Measurements from ENCODE around the gene DBX1.

Gene DBX1

GRCh38 chr11:20163783-20164481, 3.7 kb upstream of the DBX1 start:
- Histone ChIP-seq H3K4me2 (ENCODE audit: low read depth, low read length, poor library complexity, severe bottlenecking) (no peak overlapping the region), H3K9me3 (ENCODE audit: insufficient read depth, low read depth, low read length) (no peaks in the 10 kb centered on the region), H4K20me1 (ENCODE audit: insufficient read depth, low read length, poor library complexity, severe bottlenecking) (no peaks in the 10 kb centered on the region), H3K4me3 (ENCODE audit: low read length, poor library complexity, severe bottlenecking) (no peak overlapping the region), H2AFZ (ENCODE audit: low read length) (no peak overlapping the region), H3K4me1 (ENCODE audit: insufficient read depth, low read length, poor library complexity, severe bottlenecking) (no peaks in the 10 kb centered on the region), H3K79me2 (ENCODE audit: insufficient read depth, low read length) (no peaks in the 10 kb centered on the region), H3K9ac (ENCODE audit: low read depth, low read length, poor library complexity, severe bottlenecking) (no peak overlapping the region), H3F3A (ENCODE audit: low read depth) (no peaks in the 10 kb centered on the region), H3K36me3 (ENCODE audit: insufficient read depth, low read length) (no peaks in the 10 kb centered on the region), H3K27me3 (ENCODE audit: insufficient read depth, low read length, poor library complexity, severe bottlenecking) (no peaks in the 10 kb centered on the region), H3K9me2 (replicated peaks; ENCODE audit: low read depth, low read length) (no peaks in the 10 kb centered on the region)
- no peak for TF ChIP-seq CTCF (conservative IDR thresholded peaks at IDR 0.05; ENCODE audit: low read length)
- TF ChIP-seq EZH2phosphoT487 (IDR thresholded peaks at IDR 0.05; ENCODE audit: borderline replicate concordance) = no peak

GRCh38 chr11:20162824-20163782, 2.8 kb upstream of the DBX1 start:
- Histone ChIP-seq H3K27me3 (ENCODE audit: insufficient read depth, low read length, poor library complexity, severe bottlenecking) (no peaks in the 10 kb centered on the region), H3K9ac (ENCODE audit: low read depth, low read length, poor library complexity, severe bottlenecking) (no peak overlapping the region), H3K4me3 (ENCODE audit: low read length, poor library complexity, severe bottlenecking) (no peak overlapping the region), H3K9me2 (replicated peaks; ENCODE audit: low read depth, low read length) (no peaks in the 10 kb centered on the region), H3K9me3 (ENCODE audit: insufficient read depth, low read depth, low read length) (no peaks in the 10 kb centered on the region), H3K4me1 (ENCODE audit: insufficient read depth, low read length, poor library complexity, severe bottlenecking) (no peaks in the 10 kb centered on the region), H3K4me2 (ENCODE audit: low read depth, low read length, poor library complexity, severe bottlenecking) (no peak overlapping the region), H3F3A (ENCODE audit: low read depth) (no peaks in the 10 kb centered on the region), H2AFZ (ENCODE audit: low read length) (no peak overlapping the region), H3K79me2 (ENCODE audit: insufficient read depth, low read length) (no peaks in the 10 kb centered on the region), H3K36me3 (ENCODE audit: insufficient read depth, low read length) (no peaks in the 10 kb centered on the region), H4K20me1 (ENCODE audit: insufficient read depth, low read length, poor library complexity, severe bottlenecking) (no peaks in the 10 kb centered on the region)
- TF ChIP-seq CTCF (conservative IDR thresholded peaks at IDR 0.05; ENCODE audit: low read length) (no peak), EZH2phosphoT487 (IDR thresholded peaks at IDR 0.05; ENCODE audit: borderline replicate concordance) (no peak)

- no peak for TF ChIP-seq EZH2phosphoT487 (IDR thresholded peaks at IDR 0.05; ENCODE audit: borderline replicate concordance)
- TF ChIP-seq CTCF (conservative IDR thresholded peaks at IDR 0.05; ENCODE audit: low read length) = no peak
- H3K79me2 ChIP-seq (ENCODE audit: insufficient read depth, low read length) = no peaks in the 10 kb centered on the region
These were observed 1.9 kb upstream of the DBX1 start for GRCh38 chr11:20161923-20162744.

More at GRCh38 chr11:20161923-20162744, 1.9 kb upstream of the DBX1 start:
- Histone ChIP-seq H3K4me1 (ENCODE audit: insufficient read depth, low read length, poor library complexity, severe bottlenecking) (no peaks in the 10 kb centered on the region), H3K4me3 (ENCODE audit: low read length, poor library complexity, severe bottlenecking) (no peak overlapping the region), H3K36me3 (ENCODE audit: insufficient read depth, low read length) (no peaks in the 10 kb centered on the region), H3K4me2 (ENCODE audit: low read depth, low read length, poor library complexity, severe bottlenecking) (no peak overlapping the region), H3K9ac (ENCODE audit: low read depth, low read length, poor library complexity, severe bottlenecking) (no peak overlapping the region), H2AFZ (ENCODE audit: low read length) (no peak overlapping the region), H3K27me3 (ENCODE audit: insufficient read depth, low read length, poor library complexity, severe bottlenecking) (no peaks in the 10 kb centered on the region), H4K20me1 (ENCODE audit: insufficient read depth, low read length, poor library complexity, severe bottlenecking) (no peaks in the 10 kb centered on the region), H3K9me3 (ENCODE audit: insufficient read depth, low read depth, low read length) (no peaks in the 10 kb centered on the region), H3K9me2 (replicated peaks; ENCODE audit: low read depth, low read length) (no peaks in the 10 kb centered on the region), H3F3A (ENCODE audit: low read depth) (no peaks in the 10 kb centered on the region)
